Ovary (tissue), 3 donors: ENCODE data around the gene NUP210.

Experiments used
- POLR2A ChIP-seq: fragments of 450-650 bp; IDR thresholded peaks from one replicate; pipeline ENCODE4 v1.6.1; 2017; ENCODE audit warnings: antibody characterized with exemption, mild to moderate bottlenecking, moderate library complexity
- TF ChIP-seq, protein P1 (sequence below), 3 donors: fragments of 450-650 bp in 2 of 3; fragments of 200-600 bp in 1 of 3; IDR thresholded peaks; one replicate each; pipeline versions ENCODE4 v1.5.1 to v1.8.0; 2016 to 2022; ENCODE audit warnings: antibody characterized with exemption in 3 of 3, mild to moderate bottlenecking in 1 of 3
- donor health status: DM: no; HTN: no; CAD: no.

DNA sequence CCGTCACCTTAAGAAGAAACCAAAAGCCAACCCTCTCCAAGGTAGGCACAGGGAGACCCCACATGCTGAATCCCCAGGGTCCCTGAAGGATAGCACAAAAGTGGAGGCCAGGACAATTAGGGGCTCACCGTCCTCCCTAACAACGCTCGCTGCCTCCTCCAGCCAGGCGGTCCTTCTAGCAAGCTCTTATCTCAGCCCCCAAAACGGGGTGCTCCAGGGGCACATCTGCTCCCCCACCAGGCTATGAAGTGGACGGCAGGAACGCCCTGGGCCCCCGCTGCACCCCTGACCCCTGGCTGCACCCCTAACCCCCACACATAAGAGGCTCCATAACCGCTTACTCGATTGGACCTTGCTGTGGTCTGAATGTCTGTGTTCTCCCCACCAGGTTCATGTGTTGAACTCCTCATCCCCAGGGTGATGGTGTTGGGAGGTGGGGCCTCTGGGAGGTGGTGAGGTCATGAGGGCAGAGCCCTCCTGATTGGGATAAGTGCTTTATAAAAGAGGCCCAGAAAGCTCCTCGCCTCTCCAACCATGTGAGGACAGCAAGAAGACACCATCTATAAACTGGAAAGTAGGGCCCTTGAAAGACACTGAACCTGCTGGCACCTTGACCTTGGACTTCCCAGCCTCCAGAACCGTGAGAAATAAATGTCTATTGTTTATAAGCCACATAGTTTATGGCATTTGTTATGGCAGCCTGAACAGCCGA lies 153.3 kb downstream of the NUP210 start:
- TF ChIP-seq, protein P1, sequence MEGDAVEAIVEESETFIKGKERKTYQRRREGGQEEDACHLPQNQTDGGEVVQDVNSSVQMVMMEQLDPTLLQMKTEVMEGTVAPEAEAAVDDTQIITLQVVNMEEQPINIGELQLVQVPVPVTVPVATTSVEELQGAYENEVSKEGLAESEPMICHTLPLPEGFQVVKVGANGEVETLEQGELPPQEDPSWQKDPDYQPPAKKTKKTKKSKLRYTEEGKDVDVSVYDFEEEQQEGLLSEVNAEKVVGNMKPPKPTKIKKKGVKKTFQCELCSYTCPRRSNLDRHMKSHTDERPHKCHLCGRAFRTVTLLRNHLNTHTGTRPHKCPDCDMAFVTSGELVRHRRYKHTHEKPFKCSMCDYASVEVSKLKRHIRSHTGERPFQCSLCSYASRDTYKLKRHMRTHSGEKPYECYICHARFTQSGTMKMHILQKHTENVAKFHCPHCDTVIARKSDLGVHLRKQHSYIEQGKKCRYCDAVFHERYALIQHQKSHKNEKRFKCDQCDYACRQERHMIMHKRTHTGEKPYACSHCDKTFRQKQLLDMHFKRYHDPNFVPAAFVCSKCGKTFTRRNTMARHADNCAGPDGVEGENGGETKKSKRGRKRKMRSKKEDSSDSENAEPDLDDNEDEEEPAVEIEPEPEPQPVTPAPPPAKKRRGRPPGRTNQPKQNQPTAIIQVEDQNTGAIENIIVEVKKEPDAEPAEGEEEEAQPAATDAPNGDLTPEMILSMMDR (IDR thresholded peaks at IDR 0.05): no peak
- no peak for TF ChIP-seq POLR2A
